Skeletal muscle satellite cell (primary cell): ENCODE data around the gene TP53BP1.

Source experiments
- H3K27me3 ChIP-seq: 2 replicates; pipeline ENCODE4 v1.7.0; 2013; ENCODE audit warnings: low read length; ENCODE audit not compliant: control insufficient read depth, insufficient read depth
- H3K36me3 ChIP-seq: 2 replicates; pipeline ENCODE4 v1.7.0; 2013; ENCODE audit warnings: mild to moderate bottlenecking, control low read depth, low read length; ENCODE audit not compliant: insufficient read depth
- H3K4me1 ChIP-seq: 2 replicates; pipeline ENCODE4 v1.7.0; 2013; ENCODE audit warnings: low read length; ENCODE audit not compliant: control insufficient read depth, insufficient read depth
- H3K4me2 ChIP-seq: 2 replicates; pipeline ENCODE4 v1.7.0; 2013; ENCODE audit warnings: mild to moderate bottlenecking, low read length
- H3K4me3 ChIP-seq: 2 replicates; pipeline ENCODE4 v1.7.0; 2013; ENCODE audit warnings: low read length
- H3K9ac ChIP-seq: 2 replicates; pipeline ENCODE4 v1.7.0; 2013; ENCODE audit warnings: mild to moderate bottlenecking, low read depth, low read length, moderate library complexity
- H3K9me3 ChIP-seq: replicated peaks from 2 replicates; pipeline ENCODE4 v1.7.0; 2013; ENCODE audit warnings: mild to moderate bottlenecking, control low read depth, low read length

Gene TP53BP1

GRCh38 chr15:43516801-43517353 lies 23.9 kb upstream of the TP53BP1 start:
- H3K36me3 ChIP-seq = peaks cover 14% of the 10 kb centered on the region
- no peaks in the 10 kb centered on the region for H3K27me3 ChIP-seq
- H3K4me3 ChIP-seq = peak overlapping the region; percentile 61
- H3K9ac ChIP-seq = peak overlapping the region; percentile 61
- H3K9me3 ChIP-seq = no peaks in the 10 kb centered on the region
- peaks cover 52% of the 10 kb centered on the region for H3K4me1 ChIP-seq
- peak overlapping the region; percentile 94 for H3K4me2 ChIP-seq

GRCh38 chr15:43516185-43516584 lies 23.2 kb upstream of the TP53BP1 start:
- Histone ChIP-seq H3K4me2 (peak overlapping the region; percentile 94), H3K4me3 (peak overlapping the region; percentile 61), H3K9ac (peak overlapping the region; percentile 61), H3K9me3 (no peaks in the 10 kb centered on the region), H3K27me3 (no peaks in the 10 kb centered on the region), H3K4me1 (peaks cover 57% of the 10 kb centered on the region), H3K36me3 (peaks cover 7% of the 10 kb centered on the region)

- Histone ChIP-seq H3K4me1 (peaks cover 58% of the 10 kb centered on the region), H3K9ac (no peak overlapping the region), H3K9me3 (no peaks in the 10 kb centered on the region)
These were observed 22.8 kb upstream of the TP53BP1 start for GRCh38 chr15:43515741-43516140.

GRCh38 chr15:43514241-43515057 lies 21.5 kb upstream of the TP53BP1 start:
- Histone ChIP-seq H3K36me3 (no peaks in the 10 kb centered on the region), H3K4me2 (peak overlapping the region; percentile 48), H3K9ac (no peak overlapping the region), H3K9me3 (no peaks in the 10 kb centered on the region), H3K4me1 (peaks cover 66% of the 10 kb centered on the region), H3K4me3 (no peak overlapping the region), H3K27me3 (no peaks in the 10 kb centered on the region)

More at GRCh38 chr15:43515741-43516140, 22.8 kb upstream of the TP53BP1 start:
- peak overlapping the region; percentile 61 for H3K4me3 ChIP-seq
- peaks cover 3% of the 10 kb centered on the region for H3K36me3 ChIP-seq
- no peaks in the 10 kb centered on the region for H3K27me3 ChIP-seq
- peak overlapping the region; percentile 94 for H3K4me2 ChIP-seq

- peak overlapping the region; percentile 48 for H3K4me2 ChIP-seq
- no peak overlapping the region for H3K4me3 ChIP-seq
- H3K27me3 ChIP-seq = no peaks in the 10 kb centered on the region
- H3K36me3 ChIP-seq = no peaks in the 10 kb centered on the region
- H3K9me3 ChIP-seq = no peaks in the 10 kb centered on the region
- H3K4me1 ChIP-seq = peaks cover 66% of the 10 kb centered on the region
- peak overlapping the region; percentile 1 for H3K9ac ChIP-seq
These were observed 20.6 kb upstream of the TP53BP1 start for GRCh38 chr15:43513550-43513949.

- Histone ChIP-seq H3K4me2 (peak overlapping the region; percentile 87), H3K4me3 (peak overlapping the region; percentile 74), H3K4me1 (peaks cover 55% of the 10 kb centered on the region), H3K27me3 (no peaks in the 10 kb centered on the region), H3K9ac (peak overlapping the region; percentile 10), H3K36me3 (no peaks in the 10 kb centered on the region), H3K9me3 (no peaks in the 10 kb centered on the region)
These were observed 18.3 kb upstream of the TP53BP1 start for GRCh38 chr15:43511012-43511885.

GRCh38 chr15:43510200-43511011 lies 17.4 kb upstream of the TP53BP1 start:
- Histone ChIP-seq H3K9ac (peak overlapping the region; percentile 84), H3K4me2 (peak overlapping the region; percentile 87), H3K36me3 (no peaks in the 10 kb centered on the region), H3K4me1 (peaks cover 52% of the 10 kb centered on the region), H3K27me3 (no peaks in the 10 kb centered on the region), H3K4me3 (peak overlapping the region; percentile 77), H3K9me3 (no peaks in the 10 kb centered on the region)

GRCh38 chr15:43509660-43510199 lies 16.8 kb upstream of the TP53BP1 start:
- H3K9ac ChIP-seq = peak overlapping the region; percentile 84
- H3K9me3 ChIP-seq = no peaks in the 10 kb centered on the region
- peak overlapping the region; percentile 87 for H3K4me2 ChIP-seq
- H3K36me3 ChIP-seq = no peaks in the 10 kb centered on the region
- H3K27me3 ChIP-seq = no peaks in the 10 kb centered on the region
- H3K4me3 ChIP-seq = peak overlapping the region; percentile 77
- peaks cover 50% of the 10 kb centered on the region for H3K4me1 ChIP-seq

- peaks cover 46% of the 10 kb centered on the region for H3K4me1 ChIP-seq
- no peaks in the 10 kb centered on the region for H3K36me3 ChIP-seq
- H3K4me2 ChIP-seq = peak overlapping the region; percentile 87
- no peaks in the 10 kb centered on the region for H3K9me3 ChIP-seq
- H3K4me3 ChIP-seq = peak overlapping the region; percentile 77
- H3K27me3 ChIP-seq = no peaks in the 10 kb centered on the region
- H3K9ac ChIP-seq = peak overlapping the region; percentile 84
These were observed 16.2 kb upstream of the TP53BP1 start for GRCh38 chr15:43508991-43509659.

- Histone ChIP-seq H3K27me3 (no peaks in the 10 kb centered on the region), H3K36me3 (no peaks in the 10 kb centered on the region), H3K4me2 (peak overlapping the region; percentile 87), H3K9ac (peak overlapping the region; percentile 28), H3K9me3 (no peaks in the 10 kb centered on the region), H3K4me1 (peaks cover 38% of the 10 kb centered on the region), H3K4me3 (no peak overlapping the region)
These were observed 15.5 kb upstream of the TP53BP1 start for GRCh38 chr15:43508421-43508820.
